Smooth muscle cell (in vitro differentiated cells): Measurements from ENCODE around the gene ZNF518B. TPM values are rescaled to one million over a fixed set of nuclear protein-coding genes. Genes with fewer than 3 reads are reported as not detected.

Source experiments
- DNase-seq: peaks from one replicate; lab custom pipeline; 2025; ENCODE audit not compliant: unreplicated experiment; lab: John Stamatoyannopoulos, UW
- H2AFZ ChIP-seq: fragments of 200-600 bp; sonication (generic); 2 replicates; pipeline ENCODE4 v1.6.0; 2016; ENCODE audit warnings: antibody characterized with exemption, low read depth, mild to moderate bottlenecking
- H3F3A ChIP-seq: fragments of 200-600 bp; sonication (generic); 2 replicates; pipeline ENCODE4 v1.6.0; 2017; ENCODE audit warnings: antibody characterized with exemption, low read depth
- H3K27ac ChIP-seq: fragments of 200-600 bp; sonication (generic); 2 replicates; pipeline ENCODE4 v1.5.1; 2016; ENCODE audit warnings: low read depth, mild to moderate bottlenecking
- H3K27me3 ChIP-seq: fragments of 200-600 bp; sonication (generic); 2 replicates; pipeline ENCODE4 v1.6.1; 2016; ENCODE audit warnings: low read depth, mild to moderate bottlenecking
- H3K36me3 ChIP-seq: fragments of 200-600 bp; sonication (generic); 2 replicates; pipeline ENCODE4 v1.5.1; 2016; ENCODE audit warnings: low read depth
- H3K4me1 ChIP-seq: fragments of 200-600 bp; sonication (generic); 2 replicates; pipeline ENCODE4 v1.5.1; 2016; ENCODE audit warnings: low read depth
- H3K4me2 ChIP-seq: fragments of 200-600 bp; sonication (generic); 2 replicates; pipeline ENCODE4 v1.6.0; 2016; ENCODE audit warnings: mild to moderate bottlenecking
- H3K4me3 ChIP-seq: fragments of 200-600 bp; sonication (generic); 2 replicates; pipeline ENCODE4 v1.5.1; 2016; ENCODE audit warnings: mild to moderate bottlenecking
- H3K79me2 ChIP-seq: fragments of 200-600 bp; sonication (generic); 2 replicates; pipeline ENCODE4 v1.6.0; 2016; ENCODE audit warnings: low read depth, mild to moderate bottlenecking
- H3K9ac ChIP-seq: fragments of 200-600 bp; sonication (generic); 2 replicates; pipeline ENCODE4 v1.6.0; 2016; ENCODE audit warnings: low read depth
- H3K9me3 ChIP-seq: fragments of 200-600 bp; sonication (generic); replicated peaks from 2 replicates; pipeline ENCODE4 v1.5.1; 2016; ENCODE audit warnings: low read depth
- H4K20me1 ChIP-seq: fragments of 200-600 bp; sonication (generic); 2 replicates; pipeline ENCODE4 v1.6.0; 2016; ENCODE audit warnings: low read depth
- WGBS: methylation state at CpG from one replicate; pipeline ENCODE4 v1.1.7; 2016; ENCODE audit warnings: low lambda C conversion rate; 5-methylcytosine and 5-hydroxymethylcytosine counted together
- polyA plus RNA-seq: library from polyadenylated mRNA; unstranded; fragments of >200 nt; fragmentation: Nextera tagmentation; extraction: Ambion mirVana; gene quantifications from 2 replicates; pipeline ENCODE4 v1.2.1, GENCODE V29; 2016
- total RNA-seq: library from RNA; depleted of rRNA; stranded (reverse); fragments of >200 nt; gene quantifications from 2 replicates; pipeline ENCODE4 v1.2.3, GENCODE V29; 2014
- TF ChIP-seq, protein P1 (sequence below): fragments of 200-600 bp; sonication (generic); IDR thresholded peaks from 2 replicates; pipeline ENCODE4 v1.5.1; 2017; ENCODE audit warnings: borderline replicate concordance, mild to moderate bottlenecking, antibody characterized with exemption; ENCODE audit not compliant: insufficient read depth, poor library complexity, severe bottlenecking

The ZNF518B gene
- total and polyA plus RNA-seq, 2 experiments from 2014 or later = 14.1 to 119 TPM

GRCh38 chr4:10455133-10455532 lies 2.1 kb downstream of the ZNF518B start:
- peaks cover 38% of the 10 kb centered on the region for H3K79me2 ChIP-seq
- H3K27me3 ChIP-seq = no peaks in the 10 kb centered on the region
- no peak overlapping the region for H2AFZ ChIP-seq
- WGBS = 91% methylated on average over 2 of the region's 2 CpGs
- H3K4me3 ChIP-seq = no peak overlapping the region
- no peak for DNase-seq
- H3K4me2 ChIP-seq = no peak overlapping the region
- H3K9ac ChIP-seq = no peak overlapping the region
- peaks cover 59% of the 10 kb centered on the region for H4K20me1 ChIP-seq
- H3F3A ChIP-seq = peaks cover 13% of the 10 kb centered on the region
- H3K36me3 ChIP-seq = peaks cover 20% of the 10 kb centered on the region
- no peak overlapping the region for H3K27ac ChIP-seq
- TF ChIP-seq, protein P1, sequence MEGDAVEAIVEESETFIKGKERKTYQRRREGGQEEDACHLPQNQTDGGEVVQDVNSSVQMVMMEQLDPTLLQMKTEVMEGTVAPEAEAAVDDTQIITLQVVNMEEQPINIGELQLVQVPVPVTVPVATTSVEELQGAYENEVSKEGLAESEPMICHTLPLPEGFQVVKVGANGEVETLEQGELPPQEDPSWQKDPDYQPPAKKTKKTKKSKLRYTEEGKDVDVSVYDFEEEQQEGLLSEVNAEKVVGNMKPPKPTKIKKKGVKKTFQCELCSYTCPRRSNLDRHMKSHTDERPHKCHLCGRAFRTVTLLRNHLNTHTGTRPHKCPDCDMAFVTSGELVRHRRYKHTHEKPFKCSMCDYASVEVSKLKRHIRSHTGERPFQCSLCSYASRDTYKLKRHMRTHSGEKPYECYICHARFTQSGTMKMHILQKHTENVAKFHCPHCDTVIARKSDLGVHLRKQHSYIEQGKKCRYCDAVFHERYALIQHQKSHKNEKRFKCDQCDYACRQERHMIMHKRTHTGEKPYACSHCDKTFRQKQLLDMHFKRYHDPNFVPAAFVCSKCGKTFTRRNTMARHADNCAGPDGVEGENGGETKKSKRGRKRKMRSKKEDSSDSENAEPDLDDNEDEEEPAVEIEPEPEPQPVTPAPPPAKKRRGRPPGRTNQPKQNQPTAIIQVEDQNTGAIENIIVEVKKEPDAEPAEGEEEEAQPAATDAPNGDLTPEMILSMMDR = no peak
- H3K9me3 ChIP-seq = no peaks in the 10 kb centered on the region
- peaks cover 12% of the 10 kb centered on the region for H3K4me1 ChIP-seq

GRCh38 chr4:10454726-10455125 lies 2.5 kb downstream of the ZNF518B start:
- no peak overlapping the region for H3K9ac ChIP-seq
- 90% methylated on average over 6 of the region's 6 CpGs for WGBS
- H3K79me2 ChIP-seq = peaks cover 38% of the 10 kb centered on the region
- TF ChIP-seq, protein P1 = no peak
- peaks cover 12% of the 10 kb centered on the region for H3K4me1 ChIP-seq
- peaks cover 13% of the 10 kb centered on the region for H3F3A ChIP-seq
- H3K4me3 ChIP-seq = no peak overlapping the region
- H3K27me3 ChIP-seq = no peaks in the 10 kb centered on the region
- no peak overlapping the region for H3K4me2 ChIP-seq
- DNase-seq = no peak
- H3K9me3 ChIP-seq = no peaks in the 10 kb centered on the region
- no peak overlapping the region for H2AFZ ChIP-seq
- no peak overlapping the region for H3K27ac ChIP-seq
- peaks cover 63% of the 10 kb centered on the region for H4K20me1 ChIP-seq
- peaks cover 20% of the 10 kb centered on the region for H3K36me3 ChIP-seq

DNA sequence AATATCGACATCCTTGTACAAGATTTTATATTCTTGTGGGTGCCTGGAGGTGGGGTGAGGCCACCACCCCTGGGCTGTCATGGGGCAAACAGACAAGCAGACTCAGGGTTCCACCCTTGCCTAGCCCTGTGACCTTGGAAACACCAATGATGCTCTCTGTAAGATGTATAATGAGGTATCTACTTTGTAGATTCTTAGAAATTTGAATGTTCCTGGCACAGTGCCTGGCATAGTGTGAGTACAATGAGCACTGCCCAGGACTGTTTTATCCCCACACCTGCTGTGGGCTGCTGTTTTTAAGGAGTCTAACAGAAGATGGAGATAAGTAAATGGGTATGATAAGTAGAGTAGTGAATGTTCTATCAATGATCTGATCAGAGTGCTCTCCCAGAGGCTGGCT lies 3.1 kb downstream of the ZNF518B start:
- Histone ChIP-seq H3K36me3 (peaks cover 20% of the 10 kb centered on the region), H3K79me2 (peaks cover 38% of the 10 kb centered on the region)
- 100% methylated on average over 1 of the region's 1 CpG for WGBS

DNA sequence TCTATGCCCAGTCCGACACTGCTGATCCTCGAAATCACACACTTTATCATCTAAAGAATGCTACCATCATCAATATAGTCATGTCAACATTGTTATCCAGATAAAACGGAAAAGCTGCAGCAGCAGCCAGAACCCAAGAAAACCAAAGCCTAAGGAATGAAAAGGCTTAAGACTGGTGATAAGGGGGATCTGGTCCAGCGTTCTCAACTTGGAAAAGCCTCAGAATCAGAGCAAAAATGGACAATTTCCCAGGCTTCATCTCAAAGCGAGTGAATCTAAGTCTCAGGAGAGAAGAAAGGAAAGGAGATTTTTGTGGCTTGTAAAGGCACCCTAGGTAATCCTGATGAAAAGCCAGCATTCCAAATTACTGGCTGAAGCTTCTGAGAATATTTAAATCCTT lies 8.2 kb downstream of the ZNF518B start:
- Histone ChIP-seq H3K9ac (no peak overlapping the region), H3K79me2 (peaks cover 20% of the 10 kb centered on the region), H3K27me3 (no peaks in the 10 kb centered on the region), H3K9me3 (peaks cover 9% of the 10 kb centered on the region), H3K27ac (no peak overlapping the region), H3K4me2 (peak overlapping the region; percentile 29), H4K20me1 (peaks cover 72% of the 10 kb centered on the region), H3K4me1 (no peaks in the 10 kb centered on the region), H3F3A (peaks cover 8% of the 10 kb centered on the region), H3K36me3 (peaks cover 51% of the 10 kb centered on the region), H2AFZ (no peak overlapping the region), H3K4me3 (no peak overlapping the region)
- TF ChIP-seq, protein P1 = no peak
- WGBS = 21% methylated on average over 5 of the region's 5 CpGs
- DNase-seq = no peak

More for the DNA sequence above, 3.1 kb downstream of the ZNF518B start:
- no peak overlapping the region for H3K27ac ChIP-seq
- H3K4me3 ChIP-seq = no peak overlapping the region
- H4K20me1 ChIP-seq = peaks cover 69% of the 10 kb centered on the region
- H3K4me1 ChIP-seq = peaks cover 12% of the 10 kb centered on the region
- H3K27me3 ChIP-seq = no peaks in the 10 kb centered on the region
- peaks cover 13% of the 10 kb centered on the region for H3F3A ChIP-seq
- no peak overlapping the region for H3K9ac ChIP-seq
- no peak overlapping the region for H3K4me2 ChIP-seq
- no peak overlapping the region for H2AFZ ChIP-seq
- no peak for DNase-seq
- TF ChIP-seq, protein P1 = no peak
- no peaks in the 10 kb centered on the region for H3K9me3 ChIP-seq
